ENCODE data around the gene ZFP36.

DNA sequence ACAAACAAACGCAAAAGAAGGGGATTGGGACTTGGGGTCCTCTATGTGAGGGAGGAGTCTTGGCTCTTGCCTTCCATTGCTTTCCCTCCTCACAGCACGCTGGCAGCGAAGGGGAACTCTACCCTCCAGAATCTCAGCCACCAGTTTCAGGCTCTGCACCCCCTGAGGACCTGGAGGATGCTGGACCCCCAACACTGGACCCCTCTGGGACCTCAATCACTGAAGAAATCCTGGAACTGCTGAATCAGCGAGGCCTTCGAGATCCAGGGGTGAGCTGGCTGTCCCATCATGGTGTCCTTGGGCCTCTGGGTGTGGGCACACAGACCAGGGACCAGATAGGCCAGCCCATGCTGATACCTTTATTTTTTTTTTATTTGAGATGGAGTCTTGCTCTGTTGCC is 15.4 kb downstream of the ZFP36 start:
- TF ChIP-seq POLR2A (IDR thresholded peaks at IDR 0.05), result no peak
- TF ChIP-seq, protein P1, sequence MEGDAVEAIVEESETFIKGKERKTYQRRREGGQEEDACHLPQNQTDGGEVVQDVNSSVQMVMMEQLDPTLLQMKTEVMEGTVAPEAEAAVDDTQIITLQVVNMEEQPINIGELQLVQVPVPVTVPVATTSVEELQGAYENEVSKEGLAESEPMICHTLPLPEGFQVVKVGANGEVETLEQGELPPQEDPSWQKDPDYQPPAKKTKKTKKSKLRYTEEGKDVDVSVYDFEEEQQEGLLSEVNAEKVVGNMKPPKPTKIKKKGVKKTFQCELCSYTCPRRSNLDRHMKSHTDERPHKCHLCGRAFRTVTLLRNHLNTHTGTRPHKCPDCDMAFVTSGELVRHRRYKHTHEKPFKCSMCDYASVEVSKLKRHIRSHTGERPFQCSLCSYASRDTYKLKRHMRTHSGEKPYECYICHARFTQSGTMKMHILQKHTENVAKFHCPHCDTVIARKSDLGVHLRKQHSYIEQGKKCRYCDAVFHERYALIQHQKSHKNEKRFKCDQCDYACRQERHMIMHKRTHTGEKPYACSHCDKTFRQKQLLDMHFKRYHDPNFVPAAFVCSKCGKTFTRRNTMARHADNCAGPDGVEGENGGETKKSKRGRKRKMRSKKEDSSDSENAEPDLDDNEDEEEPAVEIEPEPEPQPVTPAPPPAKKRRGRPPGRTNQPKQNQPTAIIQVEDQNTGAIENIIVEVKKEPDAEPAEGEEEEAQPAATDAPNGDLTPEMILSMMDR (IDR thresholded peaks at IDR 0.05), result no peak
- TF ChIP-seq EP300 (IDR thresholded peaks at IDR 0.05), result no peak
